ENCODE data around the gene GNAT1. TPM values are rescaled to one million over a fixed set of nuclear protein-coding genes. Genes with fewer than 3 reads are reported as not detected.

The GNAT1 gene
- polyA plus RNA-seq, 1 donor, result not detected

GRCh38 chr3:50181985-50182384 is 9.4 kb upstream of the GNAT1 start:
- no CpG with 5 or more reads among the region's 5 CpGs for WGBS (ENCODE audit: insufficient coverage, low lambda C conversion rate)
- no peak overlapping the region for H3K4me3 ChIP-seq (ENCODE audit: low read length)
- no peak overlapping the region for H3K27ac ChIP-seq (ENCODE audit: low read length)
- peaks cover 5% of the 10 kb centered on the region for H3K4me1 ChIP-seq (ENCODE audit: control insufficient read depth, insufficient read depth, low read length)
- no peaks in the 10 kb centered on the region for H3K9me3 ChIP-seq (ENCODE audit: control insufficient read depth, low read depth, low read length)
- H3K27me3 ChIP-seq (ENCODE audit: control insufficient read depth, insufficient read depth, low read length), result peaks cover 35% of the 10 kb centered on the region
- peaks cover 8% of the 10 kb centered on the region for H3K36me3 ChIP-seq (ENCODE audit: control insufficient read depth, insufficient read depth, low read length)
- DNase-seq, result no peak

DNA sequence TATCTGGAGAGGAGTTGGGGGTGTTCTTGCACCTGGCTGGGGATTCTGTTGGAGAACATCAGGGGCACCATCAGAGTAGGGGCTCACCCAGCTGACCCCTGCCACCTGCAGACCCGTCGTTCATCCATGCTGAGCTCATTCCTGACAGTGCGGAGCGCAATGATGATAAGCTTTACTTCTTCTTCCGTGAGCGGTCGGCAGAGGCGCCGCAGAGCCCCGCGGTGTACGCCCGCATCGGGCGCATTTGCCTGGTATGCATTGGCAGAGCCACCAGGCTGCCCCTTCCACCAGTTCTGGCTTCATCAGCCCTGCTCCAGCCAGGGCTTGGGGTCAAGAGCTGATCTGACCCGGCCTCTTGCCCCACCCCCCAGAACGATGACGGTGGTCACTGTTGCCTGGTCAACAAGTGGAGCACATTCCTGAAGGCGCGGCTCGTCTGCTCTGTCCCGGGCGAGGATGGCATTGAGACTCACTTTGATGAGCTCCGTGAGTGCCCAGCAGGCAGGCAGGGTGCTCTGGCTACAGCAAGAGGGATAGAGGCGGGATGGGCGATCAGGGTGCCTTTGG is 8.8 kb upstream of the GNAT1 start:
- H3K9me3 ChIP-seq (ENCODE audit: control insufficient read depth, low read depth, low read length), result no peaks in the 10 kb centered on the region
- no CpG with 5 or more reads among the region's 26 CpGs for WGBS (ENCODE audit: insufficient coverage, low lambda C conversion rate)
- peaks cover 7% of the 10 kb centered on the region for H3K36me3 ChIP-seq (ENCODE audit: control insufficient read depth, insufficient read depth, low read length)
- no peak for DNase-seq
- no peak overlapping the region for H3K27ac ChIP-seq (ENCODE audit: low read length)
- peaks cover 5% of the 10 kb centered on the region for H3K4me1 ChIP-seq (ENCODE audit: control insufficient read depth, insufficient read depth, low read length)
- H3K27me3 ChIP-seq (ENCODE audit: control insufficient read depth, insufficient read depth, low read length), result peaks cover 31% of the 10 kb centered on the region
- H3K4me3 ChIP-seq (ENCODE audit: low read length), result no peak overlapping the region

GRCh38 chr3:50183755-50184154 is 7.7 kb upstream of the GNAT1 start:
- Histone ChIP-seq H3K4me3 (ENCODE audit: low read length) (no peak overlapping the region), H3K27me3 (ENCODE audit: control insufficient read depth, insufficient read depth, low read length) (peaks cover 31% of the 10 kb centered on the region), H3K36me3 (ENCODE audit: control insufficient read depth, insufficient read depth, low read length) (peaks cover 7% of the 10 kb centered on the region), H3K4me1 (ENCODE audit: control insufficient read depth, insufficient read depth, low read length) (peaks cover 5% of the 10 kb centered on the region), H3K27ac (ENCODE audit: low read length) (no peak overlapping the region), H3K9me3 (ENCODE audit: control insufficient read depth, low read depth, low read length) (no peaks in the 10 kb centered on the region)
- no peak for DNase-seq
- WGBS (ENCODE audit: insufficient coverage, low lambda C conversion rate), result no CpG with 5 or more reads among the region's 6 CpGs

GRCh38 chr3:50184242-50184978 is 7.0 kb upstream of the GNAT1 start:
- H3K9me3 ChIP-seq (ENCODE audit: control insufficient read depth, low read depth, low read length), result no peaks in the 10 kb centered on the region
- DNase-seq, result no peak
- H3K27ac ChIP-seq (ENCODE audit: low read length), result no peak overlapping the region
- H3K4me3 ChIP-seq (ENCODE audit: low read length), result no peak overlapping the region
- no CpG with 5 or more reads among the region's 21 CpGs for WGBS (ENCODE audit: insufficient coverage, low lambda C conversion rate)
- H3K27me3 ChIP-seq (ENCODE audit: control insufficient read depth, insufficient read depth, low read length), result peaks cover 31% of the 10 kb centered on the region
- H3K36me3 ChIP-seq (ENCODE audit: control insufficient read depth, insufficient read depth, low read length), result peaks cover 7% of the 10 kb centered on the region
- H3K4me1 ChIP-seq (ENCODE audit: control insufficient read depth, insufficient read depth, low read length), result peaks cover 2% of the 10 kb centered on the region

GRCh38 chr3:50185230-50185629 is 6.2 kb upstream of the GNAT1 start:
- Histone ChIP-seq H3K27me3 (ENCODE audit: control insufficient read depth, insufficient read depth, low read length) (peaks cover 31% of the 10 kb centered on the region), H3K27ac (ENCODE audit: low read length) (no peak overlapping the region), H3K36me3 (ENCODE audit: control insufficient read depth, insufficient read depth, low read length) (peaks cover 7% of the 10 kb centered on the region), H3K4me3 (ENCODE audit: low read length) (no peak overlapping the region), H3K4me1 (ENCODE audit: control insufficient read depth, insufficient read depth, low read length) (no peaks in the 10 kb centered on the region), H3K9me3 (ENCODE audit: control insufficient read depth, low read depth, low read length) (no peaks in the 10 kb centered on the region)
- WGBS (ENCODE audit: insufficient coverage, low lambda C conversion rate), result no CpG with 5 or more reads among the region's 4 CpGs
- no peak for DNase-seq

DNA sequence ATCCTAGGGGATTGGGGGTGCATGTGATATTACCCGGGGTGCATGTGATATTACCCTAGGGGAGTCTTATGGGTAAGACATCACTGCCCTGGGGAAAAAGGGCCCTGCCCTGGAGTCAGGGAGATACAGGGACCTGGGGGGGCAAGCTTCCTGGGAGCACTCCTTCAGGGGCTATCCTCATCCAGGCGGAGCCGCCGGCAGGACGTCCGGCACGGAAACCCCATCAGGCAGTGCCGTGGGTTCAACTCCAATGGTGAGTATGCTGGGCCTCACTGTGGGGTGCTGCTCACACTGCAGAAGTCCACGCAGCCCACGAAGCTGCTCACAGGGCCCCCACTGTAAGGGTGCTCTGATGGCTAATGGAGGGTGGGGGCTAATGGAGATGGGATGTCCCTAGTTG is 5.3 kb upstream of the GNAT1 start:
- peaks cover 7% of the 10 kb centered on the region for H3K36me3 ChIP-seq (ENCODE audit: control insufficient read depth, insufficient read depth, low read length)

DNA sequence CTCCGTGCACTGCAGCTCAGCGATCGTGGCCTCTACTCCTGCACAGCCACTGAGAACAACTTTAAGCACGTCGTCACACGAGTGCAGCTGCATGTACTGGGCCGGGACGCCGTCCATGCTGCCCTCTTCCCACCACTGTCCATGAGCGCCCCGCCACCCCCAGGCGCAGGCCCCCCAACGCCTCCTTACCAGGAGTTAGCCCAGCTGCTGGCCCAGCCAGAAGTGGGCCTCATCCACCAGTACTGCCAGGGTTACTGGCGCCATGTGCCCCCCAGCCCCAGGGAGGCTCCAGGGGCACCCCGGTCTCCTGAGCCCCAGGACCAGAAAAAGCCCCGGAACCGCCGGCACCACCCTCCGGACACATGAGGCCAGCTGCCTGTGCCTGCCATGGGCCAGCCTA is 3.7 kb upstream of the GNAT1 start:
- no CpG with 5 or more reads among the region's 19 CpGs for WGBS (ENCODE audit: insufficient coverage, low lambda C conversion rate)
- H3K4me3 ChIP-seq (ENCODE audit: low read length), result no peak overlapping the region
- H3K36me3 ChIP-seq (ENCODE audit: control insufficient read depth, insufficient read depth, low read length), result peaks cover 7% of the 10 kb centered on the region
- H3K4me1 ChIP-seq (ENCODE audit: control insufficient read depth, insufficient read depth, low read length), result peaks cover under 1% of the 10 kb centered on the region
- H3K27ac ChIP-seq (ENCODE audit: low read length), result no peak overlapping the region
- DNase-seq, result no peak
- peaks cover 24% of the 10 kb centered on the region for H3K27me3 ChIP-seq (ENCODE audit: control insufficient read depth, insufficient read depth, low read length)
- no peaks in the 10 kb centered on the region for H3K9me3 ChIP-seq (ENCODE audit: control insufficient read depth, low read depth, low read length)

More for the DNA sequence above, 5.3 kb upstream of the GNAT1 start:
- no peak overlapping the region for H3K27ac ChIP-seq (ENCODE audit: low read length)
- no peaks in the 10 kb centered on the region for H3K4me1 ChIP-seq (ENCODE audit: control insufficient read depth, insufficient read depth, low read length)
- H3K9me3 ChIP-seq (ENCODE audit: control insufficient read depth, low read depth, low read length), result no peaks in the 10 kb centered on the region
- DNase-seq, result no peak
- peaks cover 31% of the 10 kb centered on the region for H3K27me3 ChIP-seq (ENCODE audit: control insufficient read depth, insufficient read depth, low read length)
- H3K4me3 ChIP-seq (ENCODE audit: low read length), result no peak overlapping the region
- WGBS (ENCODE audit: insufficient coverage, low lambda C conversion rate), result no CpG with 5 or more reads among the region's 10 CpGs

GRCh38 chr3:50189274-50189673 is 2.1 kb upstream of the GNAT1 start:
- H3K36me3 ChIP-seq (ENCODE audit: control insufficient read depth, insufficient read depth, low read length), result peaks cover 7% of the 10 kb centered on the region
- H3K9me3 ChIP-seq (ENCODE audit: control insufficient read depth, low read depth, low read length), result peaks cover 11% of the 10 kb centered on the region
- H3K27ac ChIP-seq (ENCODE audit: low read length), result no peak overlapping the region
- H3K4me3 ChIP-seq (ENCODE audit: low read length), result no peak overlapping the region
- DNase-seq, result peak; percentile 55 to 76
- peaks cover 8% of the 10 kb centered on the region for H3K4me1 ChIP-seq (ENCODE audit: control insufficient read depth, insufficient read depth, low read length)
- WGBS (ENCODE audit: insufficient coverage, low lambda C conversion rate), result no CpG with 5 or more reads among the region's 5 CpGs
- peaks cover 28% of the 10 kb centered on the region for H3K27me3 ChIP-seq (ENCODE audit: control insufficient read depth, insufficient read depth, low read length)

DNA sequence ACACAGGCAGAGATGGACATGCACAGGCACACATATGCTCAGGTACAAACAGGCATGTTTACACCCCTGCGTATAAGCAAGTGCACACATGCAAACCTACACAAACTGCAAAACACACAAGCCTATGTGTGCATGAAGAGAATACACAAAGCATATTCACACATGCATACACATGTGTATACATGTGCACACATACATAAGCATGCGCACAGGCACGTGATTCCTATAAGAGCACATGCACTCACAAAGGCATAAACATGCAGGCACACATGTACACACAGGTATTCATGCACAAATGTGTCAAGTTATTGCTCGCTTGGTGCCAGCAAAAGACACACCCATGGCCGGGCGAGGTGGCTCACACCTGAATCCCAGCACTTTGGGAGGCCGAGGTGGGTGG is 1.4 kb upstream of the GNAT1 start:
- Histone ChIP-seq H3K4me1 (ENCODE audit: control insufficient read depth, insufficient read depth, low read length) (peaks cover 9% of the 10 kb centered on the region), H3K36me3 (ENCODE audit: control insufficient read depth, insufficient read depth, low read length) (peaks cover 5% of the 10 kb centered on the region), H3K27ac (ENCODE audit: low read length) (no peak overlapping the region), H3K4me3 (ENCODE audit: low read length) (no peak overlapping the region), H3K9me3 (ENCODE audit: control insufficient read depth, low read depth, low read length) (peaks cover 12% of the 10 kb centered on the region), H3K27me3 (ENCODE audit: control insufficient read depth, insufficient read depth, low read length) (peaks cover 29% of the 10 kb centered on the region)
- DNase-seq, result no peak
- WGBS (ENCODE audit: insufficient coverage, low lambda C conversion rate), result no CpG with 5 or more reads among the region's 7 CpGs

DNA sequence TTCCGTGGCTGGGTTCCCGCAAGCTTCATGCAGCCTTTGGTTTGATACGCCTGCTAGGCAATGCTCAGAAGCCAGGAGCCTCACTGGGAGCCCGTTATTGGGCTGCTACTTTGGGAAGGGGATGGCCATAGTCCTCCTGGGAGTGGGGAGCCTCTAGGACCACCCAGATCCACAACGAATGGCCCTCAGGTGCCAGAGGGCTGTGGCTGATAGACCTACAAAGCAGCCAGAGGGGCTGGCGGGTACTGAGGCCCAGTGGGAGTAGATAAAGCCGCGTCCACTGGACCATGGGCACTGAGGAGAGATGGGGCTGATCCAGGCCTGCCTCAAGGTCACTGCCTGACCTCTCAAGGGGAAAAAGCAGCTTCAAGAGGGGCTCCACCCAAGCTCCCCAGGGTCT is 714 bp downstream of the GNAT1 start:
- DNase-seq, result no peak
- Histone ChIP-seq H3K9me3 (ENCODE audit: control insufficient read depth, low read depth, low read length) (peaks cover 12% of the 10 kb centered on the region), H3K27me3 (ENCODE audit: control insufficient read depth, insufficient read depth, low read length) (peaks cover 37% of the 10 kb centered on the region), H3K27ac (ENCODE audit: low read length) (no peak overlapping the region), H3K4me1 (ENCODE audit: control insufficient read depth, insufficient read depth, low read length) (peaks cover 22% of the 10 kb centered on the region), H3K36me3 (ENCODE audit: control insufficient read depth, insufficient read depth, low read length) (no peaks in the 10 kb centered on the region), H3K4me3 (ENCODE audit: low read length) (no peak overlapping the region)
- no CpG with 5 or more reads among the region's 8 CpGs for WGBS (ENCODE audit: insufficient coverage, low lambda C conversion rate)

Measured in large intestine (tissue), 3 donors.